HG02852 (cell line): ENCODE data around the gene TMEM220.

Experiments used
- ATAC-seq: cut with Tn5 transposase; IDR thresholded peaks from one replicate; pipeline ENCODE4 v1.9.1; 2021; ENCODE audit warnings: mild to moderate bottlenecking, moderate library complexity; ENCODE audit not compliant: unreplicated experiment

The TMEM220 gene

GRCh38 chr17:10673312-10673711 lies 56.5 kb downstream of the TMEM220 start:
- no peak for ATAC-seq

DNA sequence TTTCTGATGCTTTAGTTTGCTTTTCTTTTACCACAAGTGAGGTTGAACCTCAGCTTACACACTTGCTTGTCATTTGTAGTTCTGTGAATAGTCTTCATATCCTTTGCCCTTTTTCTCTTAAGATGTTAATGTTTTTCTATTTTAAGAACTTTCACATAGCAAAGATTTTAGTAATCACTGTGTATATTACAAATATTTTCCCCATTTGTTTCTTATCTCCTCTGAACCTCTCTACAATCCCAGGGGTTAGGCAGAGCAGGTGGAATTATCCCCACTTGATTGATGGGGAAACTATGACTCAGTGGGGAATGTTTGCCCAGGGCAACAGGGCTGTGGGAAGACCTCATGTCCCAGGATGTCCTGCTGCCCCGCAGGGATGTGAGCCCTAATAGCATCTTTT lies 61.0 kb downstream of the TMEM220 start:
- no peak for ATAC-seq

DNA sequence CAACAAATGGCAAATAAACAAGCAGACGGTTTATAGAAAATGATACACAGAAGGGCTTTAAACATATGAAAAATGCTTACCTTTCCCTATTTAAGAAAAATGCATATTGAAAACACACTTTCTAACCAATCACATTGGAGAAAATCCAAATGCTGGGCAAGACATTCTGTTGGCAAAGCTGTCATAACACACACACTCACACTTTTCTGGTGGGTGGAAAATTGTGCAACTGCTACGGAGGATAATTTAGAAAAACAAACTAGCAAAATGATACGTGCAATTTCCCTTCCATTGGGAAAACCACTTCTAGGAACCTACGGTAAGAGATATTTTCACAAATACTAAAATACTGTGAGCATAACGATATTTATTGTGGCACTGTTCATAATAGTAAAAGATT lies 62.9 kb downstream of the TMEM220 start:
- no peak for ATAC-seq

GRCh38 chr17:10664571-10664970 lies 65.3 kb downstream of the TMEM220 start:
- ATAC-seq, result no peak
